Mucosa of descending colon (tissue), 3 donors: Measurements from ENCODE around the gene AGO4. TPM values are rescaled to one million over a fixed set of nuclear protein-coding genes. Genes with fewer than 3 reads are reported as not detected.

Source experiments
- ATAC-seq: fragments of 200-7000 bp; cut with Tn5 transposase; one replicate; pipeline ENCODE4 v1.9.1; 2020; ENCODE audit warnings: mild to moderate bottlenecking, moderate library complexity
- DNase-seq, 3 donors: peaks; one replicate each; pipeline ENCODE4 v3.0.0-alpha.2; 2020
- H3K36me3 ChIP-seq: fragments of 200-600 bp; one replicate; pipeline ENCODE4 v1.8.0; 2021; ENCODE audit warnings: low read depth, mild to moderate bottlenecking
- H3K4me1 ChIP-seq: fragments of 200-600 bp; one replicate; pipeline ENCODE4 v1.8.0; 2021; ENCODE audit warnings: low read depth, mild to moderate bottlenecking
- H3K4me3 ChIP-seq: fragments of 200-600 bp; one replicate; pipeline ENCODE4 v1.8.0; 2021; ENCODE audit warnings: mild to moderate bottlenecking
- H3K9me3 ChIP-seq: fragments of 200-600 bp; one replicate; pipeline ENCODE4 v1.8.0; 2021; ENCODE audit warnings: mild to moderate bottlenecking
- intact Hi-C, 2 donors: fragments of 100-400 bp; cut with DNase I in 1 of 2; cut with micrococcal nuclease in 1 of 2; formaldehyde crosslinking; loops; one replicate each; pipeline versions ENCODE4 v1.11.0 to v1.11.1; 2022; cut with DNase I, micrococcal nuclease
- total RNA-seq, 3 donors: library from RNA; stranded (reverse); fragmentation: NEBNext Ultra II Directional in 2 of 3; extraction: Animal tissue kit (Norgen Biotek cat#: 25700) in 2 of 3; gene quantifications; one replicate each; pipeline versions ENCODE4 v1.2.1 to v1.2.4, GENCODE V29; 2021 to 2023
- TF ChIP-seq, protein P1 (sequence below): fragments of 200-600 bp; IDR thresholded peaks from one replicate; pipeline ENCODE4 v1.8.0; 2022; ENCODE audit warnings: antibody characterized with exemption, mild to moderate bottlenecking
- donor health status: DM: no; HTN: no; CAD: no; lungs with moderate emphysema.
- donor health status: DM: no; HTN: no; CAD: no.
- donor health status: DM: no; HTN: yes; CAD: no.

Gene AGO4
- total RNA-seq, 3 donors from 2014 or later, result 9.9 to 20.0 (median 18.2) TPM

DNA sequence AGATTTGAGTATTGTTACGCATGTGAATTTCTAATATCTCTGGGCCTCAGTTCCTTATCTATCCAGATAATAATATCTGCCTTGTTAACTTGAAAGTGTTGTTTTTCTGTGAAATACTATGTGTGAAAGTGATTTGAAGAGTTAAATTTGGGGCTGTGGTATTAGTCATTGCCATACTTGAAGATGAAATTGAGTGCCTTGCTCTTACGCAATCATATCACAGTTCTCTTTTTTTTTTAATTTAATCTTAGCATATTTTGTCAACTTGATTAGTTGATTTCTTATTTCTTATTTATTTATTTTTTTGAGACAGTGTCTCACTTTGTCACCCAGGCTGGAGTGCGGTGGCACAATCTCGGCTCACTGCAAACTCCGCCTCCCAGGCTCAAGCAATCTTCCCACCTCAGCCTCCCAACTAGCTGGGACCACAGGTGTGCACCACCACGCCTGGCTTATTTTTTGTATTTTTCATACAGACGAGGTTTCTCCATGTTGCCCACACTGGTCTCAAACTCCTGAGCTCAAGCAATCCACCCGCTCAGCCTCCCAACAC, 31.0 kb downstream of the AGO4 start:
- ATAC-seq (no peak), DNase-seq (no peak)
- H3K4me1 ChIP-seq, result no peaks in the 10 kb centered on the region
- H3K9me3 ChIP-seq, result no peaks in the 10 kb centered on the region
- intact Hi-C loops, result no loop called here
- TF ChIP-seq, protein P1, sequence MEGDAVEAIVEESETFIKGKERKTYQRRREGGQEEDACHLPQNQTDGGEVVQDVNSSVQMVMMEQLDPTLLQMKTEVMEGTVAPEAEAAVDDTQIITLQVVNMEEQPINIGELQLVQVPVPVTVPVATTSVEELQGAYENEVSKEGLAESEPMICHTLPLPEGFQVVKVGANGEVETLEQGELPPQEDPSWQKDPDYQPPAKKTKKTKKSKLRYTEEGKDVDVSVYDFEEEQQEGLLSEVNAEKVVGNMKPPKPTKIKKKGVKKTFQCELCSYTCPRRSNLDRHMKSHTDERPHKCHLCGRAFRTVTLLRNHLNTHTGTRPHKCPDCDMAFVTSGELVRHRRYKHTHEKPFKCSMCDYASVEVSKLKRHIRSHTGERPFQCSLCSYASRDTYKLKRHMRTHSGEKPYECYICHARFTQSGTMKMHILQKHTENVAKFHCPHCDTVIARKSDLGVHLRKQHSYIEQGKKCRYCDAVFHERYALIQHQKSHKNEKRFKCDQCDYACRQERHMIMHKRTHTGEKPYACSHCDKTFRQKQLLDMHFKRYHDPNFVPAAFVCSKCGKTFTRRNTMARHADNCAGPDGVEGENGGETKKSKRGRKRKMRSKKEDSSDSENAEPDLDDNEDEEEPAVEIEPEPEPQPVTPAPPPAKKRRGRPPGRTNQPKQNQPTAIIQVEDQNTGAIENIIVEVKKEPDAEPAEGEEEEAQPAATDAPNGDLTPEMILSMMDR, result no peak
- no peaks in the 10 kb centered on the region for H3K36me3 ChIP-seq
- no peak overlapping the region for H3K4me3 ChIP-seq

DNA sequence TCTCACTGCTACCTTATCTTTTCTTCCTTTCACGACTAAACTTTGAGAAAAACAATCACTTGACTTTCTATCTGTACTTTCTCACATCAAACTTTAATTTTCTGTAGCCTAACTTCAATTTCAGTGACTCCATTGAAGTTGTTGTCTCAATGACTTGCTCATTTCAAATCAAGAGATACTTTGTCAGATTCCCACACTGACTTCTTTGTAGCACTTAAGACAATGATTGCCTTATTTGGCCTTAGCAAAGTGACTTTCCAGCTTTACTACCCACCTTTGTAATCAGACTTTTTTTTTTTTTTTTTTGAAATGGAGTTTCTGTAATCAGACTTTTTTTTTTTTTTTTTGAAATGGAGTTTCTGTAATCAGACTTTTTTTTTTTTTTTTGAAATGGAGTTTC, 37.0 kb downstream of the AGO4 start:
- H3K9me3 ChIP-seq, result no peaks in the 10 kb centered on the region
- H3K4me3 ChIP-seq, result no peak overlapping the region
- H3K4me1 ChIP-seq, result no peaks in the 10 kb centered on the region
- H3K36me3 ChIP-seq, result no peaks in the 10 kb centered on the region
- DNase-seq, result no peak
- intact Hi-C loops, result no loop called here
- ATAC-seq, result no peak
- TF ChIP-seq, protein P1, result no peak

DNA sequence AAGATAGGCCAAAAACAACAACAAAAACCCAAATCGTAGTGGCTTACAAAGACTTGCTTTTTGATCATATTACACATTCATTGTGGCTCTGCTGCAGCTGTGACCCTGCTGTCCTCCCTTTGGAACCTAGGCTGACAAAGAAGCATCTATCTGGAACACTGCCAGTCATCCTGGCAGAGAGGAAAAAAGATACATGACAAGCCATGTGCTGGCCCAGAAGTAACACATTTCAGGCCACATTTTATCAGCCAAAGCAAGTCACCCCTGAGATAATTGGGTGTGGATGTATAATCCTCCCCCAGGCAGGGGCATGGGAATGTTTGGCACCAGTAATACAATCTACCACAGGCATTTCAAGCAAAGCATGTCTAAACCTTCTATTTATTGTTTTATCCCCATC, 38.0 kb downstream of the AGO4 start:
- no peak for ATAC-seq
- Histone ChIP-seq H3K4me3 (no peak overlapping the region), H3K9me3 (no peaks in the 10 kb centered on the region), H3K4me1 (no peaks in the 10 kb centered on the region), H3K36me3 (no peaks in the 10 kb centered on the region)
- TF ChIP-seq, protein P1, result no peak
- intact Hi-C loops, result no loop called here
- DNase-seq, result no peak

DNA sequence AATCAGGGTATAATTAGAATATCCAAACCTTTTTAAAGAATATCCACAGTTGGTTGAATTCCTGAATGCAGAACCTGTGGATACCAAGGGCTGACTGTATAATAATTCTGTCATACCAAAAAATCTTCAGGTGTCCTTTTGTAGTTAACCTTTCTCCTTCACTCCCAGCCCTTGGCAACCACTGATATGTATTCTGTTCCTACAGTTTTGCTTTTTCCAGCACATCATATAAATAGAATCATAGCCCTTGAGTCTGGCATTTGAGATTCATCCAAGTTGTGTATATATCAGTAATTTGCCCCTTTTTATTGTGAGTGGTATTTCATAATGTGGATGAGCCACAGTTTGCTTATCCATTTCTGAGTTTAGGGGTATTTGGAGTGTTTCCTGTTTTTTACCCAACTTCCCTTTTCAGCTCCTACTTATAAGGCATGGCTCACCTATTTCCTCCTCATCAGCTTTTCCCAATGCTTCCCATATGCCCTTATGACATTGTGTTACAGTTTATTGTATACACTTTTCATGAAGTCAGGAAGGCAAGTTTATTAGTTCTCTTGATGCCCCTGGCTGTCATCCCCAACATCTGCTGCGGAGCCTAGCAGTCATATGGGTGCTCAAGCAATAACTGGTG, 40.2 kb downstream of the AGO4 start:
- Histone ChIP-seq H3K4me1 (peaks cover 5% of the 10 kb centered on the region), H3K4me3 (no peak overlapping the region), H3K9me3 (no peaks in the 10 kb centered on the region), H3K36me3 (no peaks in the 10 kb centered on the region)
- DNase-seq, result no peak
- intact Hi-C loops, result no loop called here
- no peak for ATAC-seq
- TF ChIP-seq, protein P1, result no peak

DNA sequence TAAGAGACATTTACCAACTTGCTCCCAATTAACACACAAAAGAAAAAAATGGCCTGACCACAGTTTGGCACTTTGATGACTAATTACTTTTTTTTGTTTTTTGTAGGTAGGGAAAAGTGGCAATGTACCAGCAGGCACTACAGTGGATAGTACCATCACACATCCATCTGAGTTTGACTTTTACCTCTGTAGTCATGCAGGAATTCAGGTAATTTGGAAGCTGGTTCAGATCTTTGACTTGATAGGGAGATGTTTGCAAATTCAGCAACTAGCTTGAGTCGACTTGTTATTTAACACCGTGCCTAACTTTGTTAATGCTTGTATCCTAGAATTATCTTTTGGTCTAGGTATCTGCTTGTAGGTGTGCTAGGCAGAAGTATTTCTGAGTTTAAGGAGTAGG, 42.2 kb downstream of the AGO4 start:
- Histone ChIP-seq H3K36me3 (no peaks in the 10 kb centered on the region), H3K9me3 (no peaks in the 10 kb centered on the region), H3K4me3 (no peak overlapping the region), H3K4me1 (peaks cover 5% of the 10 kb centered on the region)
- ATAC-seq (no peak), DNase-seq (no peak)
- TF ChIP-seq, protein P1, result no peak
- intact Hi-C loops, result no loop called here

DNA sequence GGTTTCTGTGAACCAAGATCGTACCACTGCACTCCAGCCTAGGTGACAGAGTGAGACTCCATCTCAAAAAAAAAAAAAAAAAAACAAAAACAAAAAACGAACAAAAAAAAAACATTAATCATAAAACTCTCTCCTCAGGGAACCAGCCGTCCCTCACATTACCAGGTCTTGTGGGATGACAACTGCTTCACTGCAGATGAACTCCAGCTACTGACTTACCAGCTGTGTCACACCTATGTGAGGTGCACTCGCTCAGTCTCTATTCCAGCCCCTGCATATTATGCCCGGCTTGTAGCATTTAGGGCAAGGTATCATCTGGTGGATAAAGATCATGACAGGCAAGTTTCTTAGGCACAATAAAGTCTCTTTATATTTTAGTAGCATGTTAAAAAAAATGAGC, 42.9 kb downstream of the AGO4 start:
- H3K9me3 ChIP-seq, result no peaks in the 10 kb centered on the region
- intact Hi-C loops, result no loop called here
- no peaks in the 10 kb centered on the region for H3K36me3 ChIP-seq
- H3K4me3 ChIP-seq, result no peak overlapping the region
- TF ChIP-seq, protein P1, result no peak
- ATAC-seq (no peak), DNase-seq (no peak)
- H3K4me1 ChIP-seq, result peaks cover 5% of the 10 kb centered on the region
